ENCODE results near the gene ADGRF3.

The ADGRF3 gene

GRCh38 chr2:26352892-26353291, 6.3 kb upstream of the ADGRF3 start:
- TF ChIP-seq CTCF (IDR thresholded peaks at IDR 0.05; ENCODE audit: control extremely low read depth, extremely low read depth, low read depth, missing control alignments) = no peak
- ChIA-PET POLR2A (no interaction called here), CTCF (no interaction called here)
- DNase-seq (ENCODE audit: extremely low spot score) = no peak

GRCh38 chr2:26351375-26352090, 4.9 kb upstream of the ADGRF3 start:
- TF ChIP-seq CTCF (IDR thresholded peaks at IDR 0.05; ENCODE audit: control extremely low read depth, extremely low read depth, low read depth, missing control alignments) = no peak
- ChIA-PET POLR2A (no interaction called here), CTCF (no interaction called here)
- DNase-seq (ENCODE audit: extremely low spot score) = no peak

- POLR2A ChIA-PET = no interaction called here
- TF ChIP-seq CTCF (IDR thresholded peaks at IDR 0.05; ENCODE audit: control extremely low read depth, extremely low read depth, low read depth, missing control alignments) = no peak
- no peak for DNase-seq (ENCODE audit: extremely low spot score)
- CTCF ChIA-PET = interaction anchor here (1.0 kb wide), 1 partner anchor 850 kb away, joined by 3 read pairs; no protein-coding TSS in a partner anchor
These were observed 3.1 kb upstream of the ADGRF3 start for GRCh38 chr2:26349690-26350089.

GRCh38 chr2:26347286-26347865, 787 bp upstream of the ADGRF3 start:
- TF ChIP-seq CTCF (IDR thresholded peaks at IDR 0.05; ENCODE audit: control extremely low read depth, extremely low read depth, low read depth, missing control alignments) = no peak
- POLR2A ChIA-PET = no interaction called here
- no peak for DNase-seq (ENCODE audit: extremely low spot score)
- CTCF ChIA-PET = interaction anchor here (1.0 to 1.5 kb wide), 3 partner anchors 8 to 25 kb away, joined by 3 to 4 read pairs (median 4); no protein-coding TSS in a partner anchor

- peak; percentile 98 for DNase-seq (ENCODE audit: extremely low spot score)
- TF ChIP-seq CTCF (IDR thresholded peaks at IDR 0.05; ENCODE audit: control extremely low read depth, extremely low read depth, low read depth, missing control alignments) = no peak
- CTCF ChIA-PET = interaction anchor here (0.9 to 3.5 kb wide), 4 partner anchors 9 to 257 kb away, joined by 3 to 13 read pairs (median 4); no protein-coding TSS in a partner anchor
- POLR2A ChIA-PET = interaction anchor here (0.5 to 1.0 kb wide), 3 partner anchors 10 to 927 kb away, joined by 3 to 8 read pairs (median 3); no protein-coding TSS in a partner anchor
These were observed 790 bp downstream of the ADGRF3 start, which contains the start of gene SELENOI for GRCh38 chr2:26345545-26346453. TSS of gene SELENOI (plus strand) at chr2:26346143. CDS start at chr2:26346233, 90 bp downstream.

- DNase-seq (ENCODE audit: extremely low spot score) = no peak
- CTCF ChIA-PET = interaction anchor here (0.9 to 3.5 kb wide), 3 partner anchors 8 to 256 kb away, joined by 3 to 13 read pairs (median 5); no protein-coding TSS in a partner anchor
- POLR2A ChIA-PET = interaction anchor here (0.5 to 1.0 kb wide), 3 partner anchors 11 to 926 kb away, joined by 3 to 8 read pairs (median 3); no protein-coding TSS in a partner anchor
- no peak for TF ChIP-seq CTCF (IDR thresholded peaks at IDR 0.05; ENCODE audit: control extremely low read depth, extremely low read depth, low read depth, missing control alignments)
These were observed 1.4 kb downstream of the ADGRF3 start for GRCh38 chr2:26345283-26345544.

Data from GM10248 (cell line).